Adrenal gland (tissue), 5 donors: Measurements from ENCODE around the gene SPPL3.

ENCODE experiments used
- POLR2A ChIP-seq, 2 donors: fragments of 450-650 bp; IDR thresholded peaks; one replicate each; pipeline ENCODE4 v1.6.1; 2017; ENCODE audit warnings: antibody characterized with exemption in 2 of 2, mild to moderate bottlenecking in 2 of 2, moderate library complexity in 1 of 2
- TF ChIP-seq, protein P1 (sequence below), 6 experiments: fragments of 450-650 bp in 4 of 6; fragments of 200-600 bp in 2 of 6; sonication (generic) in 1 of 6; IDR thresholded peaks; 1 replicate in 5 of 6; 2 replicates in 1 of 6; pipeline versions ENCODE4 v1.5.1 to v1.8.0; 2016 to 2021; ENCODE audit warnings: antibody characterized with exemption in 6 of 6, mild to moderate bottlenecking in 2 of 6, moderate library complexity in 1 of 6
- donor health status: DM: no; HTN: no; CAD: no.

- TF ChIP-seq, protein P1, sequence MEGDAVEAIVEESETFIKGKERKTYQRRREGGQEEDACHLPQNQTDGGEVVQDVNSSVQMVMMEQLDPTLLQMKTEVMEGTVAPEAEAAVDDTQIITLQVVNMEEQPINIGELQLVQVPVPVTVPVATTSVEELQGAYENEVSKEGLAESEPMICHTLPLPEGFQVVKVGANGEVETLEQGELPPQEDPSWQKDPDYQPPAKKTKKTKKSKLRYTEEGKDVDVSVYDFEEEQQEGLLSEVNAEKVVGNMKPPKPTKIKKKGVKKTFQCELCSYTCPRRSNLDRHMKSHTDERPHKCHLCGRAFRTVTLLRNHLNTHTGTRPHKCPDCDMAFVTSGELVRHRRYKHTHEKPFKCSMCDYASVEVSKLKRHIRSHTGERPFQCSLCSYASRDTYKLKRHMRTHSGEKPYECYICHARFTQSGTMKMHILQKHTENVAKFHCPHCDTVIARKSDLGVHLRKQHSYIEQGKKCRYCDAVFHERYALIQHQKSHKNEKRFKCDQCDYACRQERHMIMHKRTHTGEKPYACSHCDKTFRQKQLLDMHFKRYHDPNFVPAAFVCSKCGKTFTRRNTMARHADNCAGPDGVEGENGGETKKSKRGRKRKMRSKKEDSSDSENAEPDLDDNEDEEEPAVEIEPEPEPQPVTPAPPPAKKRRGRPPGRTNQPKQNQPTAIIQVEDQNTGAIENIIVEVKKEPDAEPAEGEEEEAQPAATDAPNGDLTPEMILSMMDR (IDR thresholded peaks at IDR 0.05) = no peak
- no peak for TF ChIP-seq POLR2A (IDR thresholded peaks at IDR 0.05)
Observed at GRCh38 chr12:120810021-120810420, 94.1 kb downstream of the SPPL3 start.
